Measurements from ENCODE around the gene CALCA.
"Not testable (repeated sequence)": the region's sequence is repeated elsewhere in the genome, so short reads cannot be mapped to it uniquely, and the experiment has no call there.

DNA sequence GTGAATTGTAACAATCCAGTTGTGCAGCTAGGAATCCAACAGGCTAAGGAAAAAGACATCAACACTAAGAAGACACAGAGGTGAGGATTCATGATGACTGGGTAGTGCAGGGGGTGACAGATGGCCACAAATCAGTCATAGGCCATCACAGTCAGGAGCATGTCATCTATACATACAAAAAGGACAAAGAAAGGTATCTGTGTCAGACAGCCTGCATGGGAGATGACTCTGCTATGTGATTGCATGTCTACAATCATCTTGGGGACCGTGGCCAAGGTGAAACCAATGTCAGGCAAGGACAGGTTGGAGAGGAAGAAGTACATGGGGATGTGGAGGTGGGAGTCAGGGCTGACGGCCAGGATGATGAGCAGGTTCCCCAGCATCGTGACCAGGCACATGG, 16.0 kb upstream of the CALCA start:
- TF ChIP-seq POLR2AphosphoS5 (IDR thresholded peaks at IDR 0.05), result not testable (repeated sequence)
- TF ChIP-seq, protein P1, sequence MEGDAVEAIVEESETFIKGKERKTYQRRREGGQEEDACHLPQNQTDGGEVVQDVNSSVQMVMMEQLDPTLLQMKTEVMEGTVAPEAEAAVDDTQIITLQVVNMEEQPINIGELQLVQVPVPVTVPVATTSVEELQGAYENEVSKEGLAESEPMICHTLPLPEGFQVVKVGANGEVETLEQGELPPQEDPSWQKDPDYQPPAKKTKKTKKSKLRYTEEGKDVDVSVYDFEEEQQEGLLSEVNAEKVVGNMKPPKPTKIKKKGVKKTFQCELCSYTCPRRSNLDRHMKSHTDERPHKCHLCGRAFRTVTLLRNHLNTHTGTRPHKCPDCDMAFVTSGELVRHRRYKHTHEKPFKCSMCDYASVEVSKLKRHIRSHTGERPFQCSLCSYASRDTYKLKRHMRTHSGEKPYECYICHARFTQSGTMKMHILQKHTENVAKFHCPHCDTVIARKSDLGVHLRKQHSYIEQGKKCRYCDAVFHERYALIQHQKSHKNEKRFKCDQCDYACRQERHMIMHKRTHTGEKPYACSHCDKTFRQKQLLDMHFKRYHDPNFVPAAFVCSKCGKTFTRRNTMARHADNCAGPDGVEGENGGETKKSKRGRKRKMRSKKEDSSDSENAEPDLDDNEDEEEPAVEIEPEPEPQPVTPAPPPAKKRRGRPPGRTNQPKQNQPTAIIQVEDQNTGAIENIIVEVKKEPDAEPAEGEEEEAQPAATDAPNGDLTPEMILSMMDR (IDR thresholded peaks at IDR 0.05), result not testable (repeated sequence)

All from transverse colon (tissue), 4 donors.